Mucosa of rectum (tissue), 2 donors: ENCODE measurements around the gene ANKRD65.
"Not testable (repeated sequence)": the region's sequence is repeated elsewhere in the genome, so short reads cannot be mapped to it uniquely, and the experiment has no call there.

ENCODE experiments used
- H3K27ac ChIP-seq, 2 donors: one replicate each; pipeline ENCODE4 v1.7.0; 2013; ENCODE audit warnings: inconsistent platforms in 2 of 2, low read depth in 2 of 2, low read length in 2 of 2
- H3K27me3 ChIP-seq, 2 donors: one replicate each; pipeline ENCODE4 v1.7.0; 2013; ENCODE audit warnings: low read length in 2 of 2; ENCODE audit not compliant: control insufficient read depth in 2 of 2, insufficient read depth in 2 of 2
- H3K36me3 ChIP-seq, 2 donors: one replicate each; pipeline ENCODE4 v1.7.0; 2013; ENCODE audit warnings: low read length in 2 of 2; ENCODE audit not compliant: control insufficient read depth in 2 of 2, insufficient read depth in 2 of 2
- H3K4me1 ChIP-seq, 2 donors: one replicate each; pipeline ENCODE4 v1.7.0; 2013; ENCODE audit warnings: low read length in 2 of 2, mild to moderate bottlenecking in 1 of 2; ENCODE audit not compliant: control insufficient read depth in 2 of 2, insufficient read depth in 2 of 2
- H3K4me3 ChIP-seq, 2 donors: one replicate each; pipeline ENCODE4 v1.7.0; 2013; ENCODE audit warnings: low read length in 2 of 2
- H3K9ac ChIP-seq, 2 donors: one replicate each; pipeline ENCODE4 v1.7.0; 2013; ENCODE audit warnings: low read length in 2 of 2, low read depth in 1 of 2, mild to moderate bottlenecking in 1 of 2
- H3K9me3 ChIP-seq, 2 donors: one replicate each; pipeline ENCODE4 v1.7.0; 2013; ENCODE audit warnings: low read length in 2 of 2; ENCODE audit not compliant: control insufficient read depth in 2 of 2
- donor health status: healthy.
- donor health status: Normal muscosa, but diverticular disease.

Gene ANKRD65

GRCh38 chr1:1403653-1404052 lies 17.4 kb downstream of the ANKRD65 start:
- H3K9me3 ChIP-seq: no peaks in the 10 kb centered on the region
- peaks cover 27 to 28% of the 10 kb centered on the region in 2 donors for H3K4me1 ChIP-seq
- no peaks in the 10 kb centered on the region for H3K27me3 ChIP-seq
- H3K4me3 ChIP-seq: no peak overlapping the region
- no peak overlapping the region for H3K9ac ChIP-seq
- no peak overlapping the region for H3K27ac ChIP-seq
- peaks cover 26 to 36% of the 10 kb centered on the region in 2 donors for H3K36me3 ChIP-seq

- H3K4me1 ChIP-seq: peaks cover 26 to 31% of the 10 kb centered on the region in 2 donors
- H3K36me3 ChIP-seq: peaks cover 28 to 36% of the 10 kb centered on the region in 2 donors
- not testable (repeated sequence) for H3K27ac ChIP-seq, H3K9ac ChIP-seq, H3K27me3 ChIP-seq, H3K9me3 ChIP-seq, H3K4me3 ChIP-seq
These were observed 18.1 kb downstream of the ANKRD65 start for GRCh38 chr1:1402901-1403392.

- Histone ChIP-seq H3K27me3 (no peaks in the 10 kb centered on the region), H3K36me3 (peaks cover 34 to 39% of the 10 kb centered on the region in 2 donors)
These were observed 18.8 kb downstream of the ANKRD65 start for GRCh38 chr1:1402072-1402900.

GRCh38 chr1:1401457-1402010 lies 19.5 kb downstream of the ANKRD65 start:
- no peak overlapping the region for H3K27ac ChIP-seq
- H3K27me3 ChIP-seq: no peaks in the 10 kb centered on the region
- H3K9ac ChIP-seq: no peak overlapping the region
- H3K9me3 ChIP-seq: no peaks in the 10 kb centered on the region
- H3K36me3 ChIP-seq: peaks cover 37 to 43% of the 10 kb centered on the region in 2 donors
- no peak overlapping the region for H3K4me3 ChIP-seq
- H3K4me1 ChIP-seq: peaks cover 27 to 34% of the 10 kb centered on the region in 2 donors

More at GRCh38 chr1:1402072-1402900, 18.8 kb downstream of the ANKRD65 start:
- no peak overlapping the region for H3K9ac ChIP-seq
- no peak overlapping the region for H3K4me3 ChIP-seq
- H3K4me1 ChIP-seq: peaks cover 27 to 34% of the 10 kb centered on the region in 2 donors
- no peaks in the 10 kb centered on the region for H3K9me3 ChIP-seq
- no peak overlapping the region for H3K27ac ChIP-seq

- Histone ChIP-seq H3K27me3 (no peaks in the 10 kb centered on the region), H3K27ac (no peak overlapping the region), H3K4me1 (peaks cover 22 to 27% of the 10 kb centered on the region in 2 donors), H3K4me3 (peak overlapping the region; percentile 95), H3K36me3 (peaks cover 37 to 43% of the 10 kb centered on the region in 2 donors), H3K9me3 (no peaks in the 10 kb centered on the region), H3K9ac (peak overlapping the region in 1 of 2 donors; percentile 90)
These were observed 20.3 kb downstream of the ANKRD65 start for GRCh38 chr1:1400576-1401456.

- Histone ChIP-seq H3K4me1 (peaks cover 18 to 26% of the 10 kb centered on the region in 2 donors), H3K4me3 (peak overlapping the region; percentile 95), H3K9me3 (no peaks in the 10 kb centered on the region)
These were observed 21.1 kb downstream of the ANKRD65 start for GRCh38 chr1:1399872-1400575.

GRCh38 chr1:1399187-1399871 lies 21.7 kb downstream of the ANKRD65 start, which contains the start of gene CCNL2:
TSS of gene CCNL2 (minus strand) at chr1:1399335. CDS start at chr1:1399306, 29 bp downstream.
- peak within 1 kb of the TSS; percentile 95 for H3K4me3 ChIP-seq
- H3K27me3 ChIP-seq: no peaks in the 10 kb centered on the region
- H3K4me1 ChIP-seq: peaks cover 18 to 26% of the 10 kb centered on the region in 2 donors
- H3K27ac ChIP-seq: peak within 1 kb of the TSS; percentile 56 to 85
- peaks cover 36 to 42% of the 10 kb centered on the region in 2 donors for H3K36me3 ChIP-seq
- H3K9me3 ChIP-seq: no peaks in the 10 kb centered on the region
- H3K9ac ChIP-seq: peak within 1 kb of the TSS; percentile 90 to 91

More at GRCh38 chr1:1399872-1400575, 21.1 kb downstream of the ANKRD65 start:
- peaks cover 38 to 44% of the 10 kb centered on the region in 2 donors for H3K36me3 ChIP-seq
- peak overlapping the region; percentile 90 to 91 for H3K9ac ChIP-seq
- H3K27me3 ChIP-seq: no peaks in the 10 kb centered on the region
- H3K27ac ChIP-seq: peak overlapping the region; percentile 56 to 85

GRCh38 chr1:1398677-1399186 lies 22.3 kb downstream of the ANKRD65 start:
- H3K36me3 ChIP-seq: peaks cover 41 to 44% of the 10 kb centered on the region in 2 donors
- H3K4me1 ChIP-seq: peaks cover 18 to 26% of the 10 kb centered on the region in 2 donors
- H3K4me3 ChIP-seq: peak overlapping the region; percentile 82 to 92
- H3K27me3 ChIP-seq: no peaks in the 10 kb centered on the region
- peak overlapping the region; percentile 78 to 84 for H3K9ac ChIP-seq
- H3K27ac ChIP-seq: peak overlapping the region; percentile 46 to 80
- no peaks in the 10 kb centered on the region for H3K9me3 ChIP-seq
